ENCODE results near the gene CTIF.

GRCh38 chr18:48542513-48543181, 3.8 kb downstream of the CTIF start:
- TF ChIP-seq CTCF (IDR thresholded peaks at IDR 0.05; ENCODE audit: poor library complexity) (no peak), EZH2 (IDR thresholded peaks at IDR 0.05; ENCODE audit: borderline replicate concordance) (no peak)

All from hepatocyte (in vitro differentiated cells).